ENCODE results near the gene ST3GAL3.

ST3GAL3 gene

GRCh38 chr1:43942411-43942810 is 235.1 kb downstream of the ST3GAL3 start:
- DNase-seq (ENCODE audit: low spot score), result no peak

- DNase-seq (ENCODE audit: low spot score), result no peak
These were observed 237.5 kb downstream of the ST3GAL3 start for GRCh38 chr1:43944860-43945259.

GRCh38 chr1:43945674-43946235 is 238.4 kb downstream of the ST3GAL3 start:
- no peak for DNase-seq (ENCODE audit: low spot score)

- DNase-seq (ENCODE audit: low spot score), result peak; percentile 98
These were observed 239.1 kb downstream of the ST3GAL3 start, which contains the start of gene IPO13 for GRCh38 chr1:43946236-43947060. IPO13 (plus strand) TSS chr1:43946950; CDS start chr1:43947601, 651 bp downstream.

GRCh38 chr1:43947061-43947873 is 239.9 kb downstream of the ST3GAL3 start:
- no peak for DNase-seq (ENCODE audit: low spot score)

GRCh38 chr1:43947874-43948437 is 240.6 kb downstream of the ST3GAL3 start:
- peak; percentile 55 for DNase-seq (ENCODE audit: low spot score)

- no peak for DNase-seq (ENCODE audit: low spot score)
These were observed 242.3 kb downstream of the ST3GAL3 start for GRCh38 chr1:43949678-43950077.

GRCh38 chr1:43951021-43951985 is 244.0 kb downstream of the ST3GAL3 start:
- DNase-seq (ENCODE audit: low spot score), result no peak

- peak; percentile 43 for DNase-seq (ENCODE audit: low spot score)
These were observed 245.5 kb downstream of the ST3GAL3 start for GRCh38 chr1:43952731-43953346.

- DNase-seq (ENCODE audit: low spot score), result no peak
These were observed 246.0 kb downstream of the ST3GAL3 start for GRCh38 chr1:43953361-43953760.

GRCh38 chr1:43954036-43954435 is 246.7 kb downstream of the ST3GAL3 start:
- DNase-seq (ENCODE audit: low spot score), result peak; percentile 98

GRCh38 chr1:43956234-43956633 is 248.9 kb downstream of the ST3GAL3 start:
- DNase-seq (ENCODE audit: low spot score), result no peak

GRCh38 chr1:43957407-43958040 is 250.2 kb downstream of the ST3GAL3 start:
- no peak for DNase-seq (ENCODE audit: low spot score)

GRCh38 chr1:43958351-43959255 is 251.3 kb downstream of the ST3GAL3 start:
- DNase-seq (ENCODE audit: low spot score), result peak; percentile 66

GRCh38 chr1:43960798-43961197 is 253.5 kb downstream of the ST3GAL3 start:
- DNase-seq (ENCODE audit: low spot score), result no peak

- DNase-seq (ENCODE audit: low spot score), result no peak
These were observed 254.4 kb downstream of the ST3GAL3 start for GRCh38 chr1:43961692-43962091.

GRCh38 chr1:43962324-43962723 is 255.0 kb downstream of the ST3GAL3 start:
- peak; percentile 88 for DNase-seq (ENCODE audit: low spot score)

- no peak for DNase-seq (ENCODE audit: low spot score)
These were observed 255.7 kb downstream of the ST3GAL3 start for GRCh38 chr1:43963006-43963405.

GRCh38 chr1:43963890-43964289 is 256.6 kb downstream of the ST3GAL3 start:
- DNase-seq (ENCODE audit: low spot score), result no peak
